HG02938 (cell line): ENCODE measurements around the gene CA11.
"Not testable (repeated sequence)": the region's sequence is repeated elsewhere in the genome, so short reads cannot be mapped to it uniquely, and the experiment has no call there.

ENCODE experiments used
- ATAC-seq: cut with Tn5 transposase; IDR thresholded peaks from one replicate; pipeline ENCODE4 v1.9.1; 2021; ENCODE audit warnings: mild to moderate bottlenecking, moderate library complexity; ENCODE audit not compliant: unreplicated experiment

The CA11 gene

DNA sequence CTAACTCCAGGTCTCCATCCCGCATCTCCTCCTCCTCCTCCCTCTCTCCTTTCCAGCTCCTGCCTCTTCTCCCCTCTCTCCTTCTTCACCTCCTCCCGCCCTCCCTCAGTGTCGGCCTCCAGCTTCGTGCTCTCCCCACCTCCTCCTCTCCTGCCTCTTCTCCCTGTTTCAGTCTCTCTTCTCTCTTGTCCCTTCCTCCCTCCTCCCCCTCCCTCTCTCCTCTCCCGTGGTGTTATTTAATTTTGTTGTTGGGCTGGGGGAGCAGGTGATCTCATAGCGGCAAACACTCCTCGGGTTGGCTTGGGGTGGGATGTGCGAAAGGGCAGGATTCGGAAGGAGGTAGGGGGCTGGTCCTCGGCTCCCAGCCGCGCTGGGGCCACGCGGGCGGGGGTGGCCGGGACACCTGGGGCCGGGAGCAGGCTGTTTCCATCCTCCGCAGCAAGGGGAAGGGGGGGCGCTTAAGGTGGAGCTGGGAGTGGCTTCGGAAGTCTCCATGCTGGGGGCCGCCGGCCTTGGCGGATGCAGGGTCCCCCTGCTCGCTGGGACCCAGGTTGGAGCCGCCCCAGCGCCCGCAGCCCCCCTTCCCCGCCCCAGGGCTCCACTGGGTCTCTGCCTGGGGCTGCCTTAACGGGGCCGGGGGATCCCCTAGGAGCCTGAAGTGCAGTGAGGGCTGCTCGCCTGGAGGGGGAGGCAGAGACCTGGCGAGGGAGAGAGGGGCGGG is at the start of gene CA11:
Gene CA11 (minus strand): TSS at position 187 of the 721 bp plus-strand sequence. CDS start 555 bp downstream, outside the sequence.
- ATAC-seq = peak; percentile 58

GRCh38 chr19:48693629-48694028 is 47.6 kb upstream of the CA11 start:
- not testable (repeated sequence) for ATAC-seq

- no peak for ATAC-seq
These were observed 43.5 kb upstream of the CA11 start for GRCh38 chr19:48689449-48689848.

DNA sequence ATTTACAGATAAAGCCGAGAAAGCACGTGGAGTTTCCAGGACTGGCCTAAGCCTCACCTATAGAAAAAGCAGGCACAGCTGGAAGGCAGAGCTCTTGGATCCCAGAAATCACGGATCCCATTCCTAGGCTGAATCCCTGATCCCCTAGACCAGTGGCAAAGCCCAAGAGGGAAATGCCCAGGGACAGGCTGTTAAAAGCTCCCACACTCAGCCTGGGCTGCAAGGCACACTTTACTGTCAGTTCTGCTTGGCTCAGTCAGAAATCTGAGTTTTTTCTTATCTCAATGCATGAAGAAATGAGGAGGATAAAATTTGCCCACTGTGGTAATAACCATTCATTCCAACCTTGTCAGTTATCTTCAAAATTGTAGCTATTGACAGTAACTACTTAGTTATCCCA is 41.8 kb upstream of the CA11 start:
- ATAC-seq = no peak

GRCh38 chr19:48686637-48687036 is 40.6 kb upstream of the CA11 start:
- ATAC-seq = not testable (repeated sequence)

- ATAC-seq = no peak
These were observed 40.1 kb upstream of the CA11 start for GRCh38 chr19:48686088-48686487.

GRCh38 chr19:48685583-48685982 is 39.6 kb upstream of the CA11 start:
- ATAC-seq = no peak

DNA sequence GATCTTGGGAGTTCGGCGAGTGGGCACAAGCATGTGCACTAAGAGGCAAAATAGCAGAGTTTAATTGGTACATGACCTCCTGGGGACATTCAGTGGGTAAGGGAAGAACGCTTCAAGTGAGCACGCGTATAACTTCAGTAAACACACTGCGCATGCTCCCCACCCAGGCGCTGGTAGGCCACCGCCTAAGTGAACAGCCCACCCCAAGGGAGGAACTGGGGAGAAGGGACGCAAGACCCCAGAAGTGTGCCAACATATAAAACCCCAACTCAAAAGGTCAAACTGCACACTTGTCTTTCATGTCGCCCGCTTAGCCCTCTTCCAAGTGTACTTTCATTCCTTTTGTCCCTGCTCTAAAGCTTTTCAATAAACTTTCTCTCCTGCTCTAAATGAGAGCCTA is 37.4 kb upstream of the CA11 start:
- no peak for ATAC-seq

DNA sequence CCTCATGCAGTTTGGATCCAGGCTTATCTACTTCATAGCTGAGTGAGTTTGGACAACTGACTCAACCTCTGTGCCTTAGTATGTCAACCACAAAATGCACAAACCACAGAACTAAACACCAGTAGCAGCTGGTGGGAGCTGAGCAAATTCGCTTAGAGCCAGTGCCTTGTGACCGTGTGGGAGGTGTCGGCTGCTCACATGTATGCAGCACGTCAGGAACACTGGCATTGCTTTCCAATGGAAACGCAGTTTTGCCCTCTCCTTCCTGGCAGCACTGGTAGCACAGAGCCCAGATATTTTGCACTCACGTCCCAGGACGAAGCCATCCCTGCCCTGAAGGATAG is 35.1 kb upstream of the CA11 start:
- no peak for ATAC-seq

- no peak for ATAC-seq
These were observed 34.6 kb upstream of the CA11 start for GRCh38 chr19:48680436-48681126.

DNA sequence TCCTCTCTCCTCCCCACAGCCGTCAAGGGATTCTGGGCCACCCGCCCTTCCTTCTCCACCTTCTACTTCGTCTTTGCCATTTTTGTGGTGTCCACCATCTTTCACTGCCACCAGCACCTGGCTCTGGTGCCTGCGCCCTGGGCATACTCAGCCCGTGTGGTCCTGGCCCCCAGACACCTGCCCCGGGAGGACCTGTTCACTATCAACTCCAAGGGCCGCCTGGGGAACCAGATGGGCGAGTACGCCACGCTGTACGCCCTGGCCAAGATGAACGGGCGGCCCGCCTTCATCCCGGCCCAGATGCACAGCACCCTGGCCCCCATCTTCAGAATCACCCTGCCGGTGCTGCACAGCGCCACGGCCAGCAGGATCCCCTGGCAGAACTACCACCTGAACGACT is 34.0 kb upstream of the CA11 start:
- ATAC-seq = not testable (repeated sequence)

DNA sequence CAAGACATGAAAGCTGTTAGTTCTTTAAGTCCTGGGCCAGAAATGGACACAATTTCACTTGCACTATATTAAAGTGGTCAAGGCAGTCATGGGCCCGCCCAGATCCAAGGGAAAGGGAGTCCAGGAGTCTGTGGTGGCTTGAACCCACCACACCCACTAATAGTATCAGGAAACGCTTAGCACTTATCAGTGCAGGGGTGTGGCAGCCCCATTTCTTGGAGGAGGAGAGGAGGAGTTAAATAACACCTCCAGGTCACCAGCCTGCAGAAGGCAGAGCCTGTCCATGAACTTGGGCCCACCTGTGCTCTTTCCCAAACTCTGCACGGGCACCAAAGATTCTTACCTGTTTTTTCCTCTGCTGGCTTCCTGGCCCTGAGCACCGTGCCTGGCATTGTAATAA is 32.2 kb upstream of the CA11 start:
- ATAC-seq = no peak

GRCh38 chr19:48676887-48677286 is 30.9 kb upstream of the CA11 start:
- ATAC-seq = no peak

DNA sequence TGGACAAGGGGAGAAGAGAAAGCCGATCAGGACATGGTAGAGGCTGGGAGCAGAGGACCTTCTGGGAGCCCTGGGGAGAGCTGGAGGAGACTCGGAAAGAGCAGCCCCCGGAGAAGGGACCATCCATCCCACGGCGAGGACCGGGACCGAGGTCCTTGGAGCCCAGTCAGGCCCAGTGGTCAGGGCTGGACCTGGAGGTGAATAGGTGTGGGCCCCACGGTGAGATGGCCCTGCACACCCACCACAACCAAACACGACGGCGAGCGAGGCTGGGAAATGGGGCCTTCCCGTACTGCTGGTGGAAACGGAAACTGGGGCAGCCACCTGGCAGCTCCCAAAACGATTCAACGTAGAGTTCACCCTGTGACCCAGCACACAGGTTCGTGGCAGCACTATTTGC is 30.5 kb upstream of the CA11 start:
- no peak for ATAC-seq

DNA sequence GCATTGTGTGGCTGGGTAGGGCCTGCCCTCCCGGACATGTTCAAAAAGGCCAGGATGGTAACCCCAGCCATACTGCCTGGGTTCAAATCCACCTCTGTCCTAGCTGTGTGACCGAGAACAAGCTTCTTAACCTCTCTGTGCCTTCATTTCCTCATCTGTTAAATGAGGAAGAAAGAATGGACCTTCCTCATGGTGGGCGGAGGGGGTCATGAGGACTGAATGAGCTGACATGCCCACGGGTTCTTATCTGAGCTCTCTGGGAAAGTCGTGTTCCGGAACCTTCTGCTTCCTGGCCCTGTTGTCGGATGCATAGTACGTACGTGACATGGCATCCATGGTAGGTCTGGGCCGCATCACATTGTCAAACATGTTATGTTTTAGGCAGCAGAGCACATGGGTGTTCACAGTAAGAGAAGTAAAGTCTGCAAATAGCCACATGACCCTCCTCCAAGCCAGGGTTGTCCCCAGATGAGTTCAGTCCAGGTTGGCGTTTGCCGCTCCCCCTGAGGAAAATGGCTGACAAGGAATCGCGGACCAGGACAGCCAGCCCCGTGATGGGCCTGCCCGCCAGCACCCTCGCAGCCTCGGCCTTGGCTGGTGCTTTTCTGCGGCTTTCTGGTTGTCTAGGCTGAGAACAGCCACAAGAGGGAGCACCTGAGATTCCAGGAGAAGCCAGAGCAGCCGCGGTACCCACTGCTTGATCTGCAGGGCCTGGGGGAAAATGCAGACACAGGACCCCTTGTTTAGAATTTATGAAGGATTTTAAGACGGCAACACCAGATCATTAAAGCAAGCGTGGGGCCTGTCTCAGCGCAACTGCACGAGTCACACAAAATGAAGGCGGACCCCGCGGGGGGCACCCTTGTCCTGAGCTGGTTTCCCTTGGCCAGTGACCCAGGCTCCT is 29.2 kb upstream of the CA11 start:
- no peak for ATAC-seq

GRCh38 chr19:48674216-48674809 is 28.3 kb upstream of the CA11 start:
- ATAC-seq = no peak

GRCh38 chr19:48673436-48674100 is 27.6 kb upstream of the CA11 start:
- ATAC-seq = no peak

- ATAC-seq = no peak
These were observed 27.0 kb upstream of the CA11 start, which contains the start of gene NTN5 for GRCh38 chr19:48672994-48673393. NTN5 (minus strand) TSS chr19:48673017; CDS start chr19:48670986, 2,031 bp downstream.

- ATAC-seq = no peak
These were observed 25.5 kb upstream of the CA11 start for GRCh38 chr19:48671446-48671995.
